Fibroblast of gingiva (primary cell): ENCODE results near the gene DGCR8.
"Not testable (repeated sequence)": the region's sequence is repeated elsewhere in the genome, so short reads cannot be mapped to it uniquely, and the experiment has no call there.

Experiments
- DNase-seq: peaks from one replicate; pipeline ENCODE4 v3.0.0-alpha.2; 2011; ENCODE audit warnings: low read depth

DGCR8 gene

DNA sequence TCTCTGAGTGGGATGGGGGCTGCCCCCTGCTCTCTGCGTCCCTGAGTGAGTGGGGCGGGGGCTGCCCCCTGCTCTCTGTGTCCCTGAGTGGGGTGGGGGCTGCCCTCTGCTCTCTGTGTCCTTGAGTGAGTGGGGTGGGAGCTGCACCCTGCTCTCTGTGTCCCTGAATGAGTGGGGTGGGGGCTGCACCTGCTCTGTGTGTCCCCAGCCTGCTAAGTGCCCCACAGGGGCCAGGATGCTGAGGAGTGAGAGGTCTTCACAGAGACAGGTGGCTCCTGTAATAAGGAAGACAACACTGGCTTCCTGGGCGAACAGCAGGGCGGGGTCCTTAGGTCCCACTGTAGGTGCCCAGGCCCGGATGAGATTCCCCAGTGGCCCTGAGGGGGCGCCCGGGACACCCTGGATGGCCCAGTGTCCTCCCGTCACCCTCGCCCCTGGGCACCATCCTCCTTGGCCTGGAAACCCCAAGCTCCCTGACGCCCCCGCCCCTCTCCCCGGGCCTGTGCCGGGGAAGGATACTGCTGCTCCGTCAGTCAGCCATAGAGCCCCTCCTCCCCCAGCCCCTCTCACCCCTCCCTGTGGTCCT is 74.7 kb downstream of the DGCR8 start:
- no peak for DNase-seq

DNA sequence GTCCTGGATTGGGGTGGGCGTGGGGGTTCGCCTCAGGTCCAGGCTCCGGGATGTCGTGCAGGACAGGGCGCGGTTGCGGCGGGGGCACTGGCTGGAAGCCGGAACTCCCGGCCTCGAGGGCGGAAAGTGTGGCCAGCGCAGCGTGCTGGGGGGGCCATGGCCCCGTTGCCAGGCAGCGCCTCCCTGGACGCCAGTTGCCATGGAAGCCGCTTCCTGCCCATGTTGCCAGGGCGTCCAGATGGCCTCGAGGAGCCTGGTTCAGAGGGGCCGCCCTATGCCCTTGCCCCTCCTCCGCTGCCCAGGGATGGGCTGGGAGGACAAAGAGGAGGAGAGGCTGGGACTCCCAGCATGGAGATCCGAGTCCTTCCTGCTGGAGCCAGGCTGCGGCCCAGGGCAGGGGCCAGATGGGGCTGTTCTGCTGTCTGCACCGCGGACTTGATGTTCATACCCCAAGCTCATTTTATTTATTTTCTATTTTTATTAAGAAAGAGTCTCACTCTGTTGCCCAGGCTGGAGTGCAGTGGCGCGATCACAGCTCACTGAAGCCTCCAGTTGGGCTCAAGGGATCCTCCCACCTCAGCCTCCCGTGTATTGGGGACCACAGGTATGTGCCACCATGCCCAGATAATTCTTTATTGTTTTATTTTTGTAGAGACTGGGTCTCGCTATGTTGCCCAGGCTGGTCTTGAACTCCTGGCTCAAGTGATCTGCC is 75.4 kb downstream of the DGCR8 start:
- peak; percentile 81 for DNase-seq

DNA sequence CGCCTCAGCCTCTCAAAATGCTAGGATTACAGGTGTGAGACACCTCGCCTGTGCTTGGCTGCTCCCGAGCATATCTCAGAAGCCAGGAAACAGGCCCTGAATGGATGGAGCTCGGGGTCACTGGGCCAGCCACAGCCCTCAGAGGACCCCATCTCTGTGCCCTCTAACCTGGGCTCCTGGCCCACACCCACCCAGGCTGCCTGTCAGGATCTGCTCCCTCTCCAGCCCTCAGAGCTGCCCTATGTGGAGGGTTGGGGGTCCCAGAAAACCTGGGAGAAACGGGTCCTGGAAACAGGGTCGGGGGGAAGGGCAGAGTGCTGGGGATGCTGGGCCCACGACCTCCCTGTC is 76.0 kb downstream of the DGCR8 start:
- DNase-seq, result no peak

DNA sequence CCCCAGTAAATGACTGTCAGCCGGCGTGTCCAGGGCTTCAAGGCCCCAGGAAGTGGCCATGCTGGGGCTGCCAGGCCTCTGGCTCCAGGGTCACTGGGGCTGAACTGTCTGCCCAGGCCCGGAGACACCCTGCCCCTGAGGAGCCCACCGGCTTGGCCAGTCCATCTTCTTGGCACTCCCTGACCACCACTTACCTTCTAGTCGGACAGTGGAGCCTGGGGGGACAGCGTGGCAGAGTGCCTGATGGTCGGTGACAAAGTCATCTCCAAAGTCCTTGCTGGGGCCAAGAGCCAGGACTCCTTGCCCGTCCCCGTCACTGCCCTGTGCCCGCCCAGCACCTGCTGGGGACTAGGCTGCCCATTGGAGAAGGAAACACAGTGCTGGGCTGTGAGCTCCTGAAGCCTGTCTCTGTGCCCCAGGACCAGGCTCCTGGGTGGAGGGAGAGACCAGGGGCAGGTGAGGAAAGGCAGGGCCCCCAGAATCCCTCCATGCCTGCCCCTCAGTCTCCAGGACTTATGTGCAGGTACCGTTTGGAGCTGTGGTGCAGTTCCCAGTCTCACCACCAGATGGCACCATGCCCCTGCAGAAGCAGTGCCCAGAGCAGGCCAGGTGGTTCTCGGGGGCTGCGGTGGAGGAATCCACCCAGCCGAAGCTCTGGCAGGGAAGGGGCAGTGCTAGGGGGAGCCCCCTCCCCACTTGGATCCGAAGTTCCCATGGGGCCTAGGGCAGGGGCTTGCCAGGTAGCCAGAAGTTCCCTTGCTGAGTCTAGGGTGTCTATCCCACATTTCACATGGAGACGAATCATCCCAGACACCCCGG is 76.8 kb downstream of the DGCR8 start:
- peak; percentile 59 for DNase-seq

DNA sequence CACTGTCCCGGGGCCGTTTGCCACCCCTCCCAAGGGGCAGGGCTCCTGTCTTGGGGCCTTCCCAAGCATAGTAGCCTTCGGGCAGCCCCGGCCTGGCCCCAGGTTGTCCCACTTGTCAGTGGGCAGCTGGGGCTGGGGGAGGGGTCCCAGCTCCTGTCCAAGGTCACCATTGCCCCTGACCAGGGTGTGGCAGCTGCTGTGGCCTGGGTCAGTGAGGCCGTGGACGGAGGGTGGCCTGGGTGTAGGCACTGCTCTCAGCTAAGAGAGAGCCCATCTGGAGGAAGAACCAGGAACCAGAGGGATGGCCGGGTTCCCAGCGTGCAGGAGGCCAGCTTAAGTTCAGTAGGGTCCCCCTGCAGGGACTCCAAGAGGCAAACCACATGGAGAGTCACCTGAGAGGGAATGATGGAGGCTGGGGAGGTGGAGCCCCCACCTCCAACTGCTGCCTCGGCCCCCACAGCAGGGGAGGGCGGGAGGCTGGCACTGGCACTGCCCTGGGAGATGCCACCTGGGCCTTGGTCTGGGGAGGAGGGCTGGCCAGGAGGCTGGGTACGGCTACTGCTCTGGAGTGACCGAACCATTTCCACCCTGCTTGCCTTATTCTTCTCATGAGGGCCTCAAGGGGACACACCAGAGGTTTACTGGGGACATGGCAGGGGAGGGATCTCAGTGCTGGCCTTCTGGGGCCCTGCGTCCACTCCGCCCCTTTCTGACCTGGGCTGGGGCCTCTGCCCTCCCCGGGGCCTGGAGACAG is 77.6 kb downstream of the DGCR8 start:
- no peak for DNase-seq

DNA sequence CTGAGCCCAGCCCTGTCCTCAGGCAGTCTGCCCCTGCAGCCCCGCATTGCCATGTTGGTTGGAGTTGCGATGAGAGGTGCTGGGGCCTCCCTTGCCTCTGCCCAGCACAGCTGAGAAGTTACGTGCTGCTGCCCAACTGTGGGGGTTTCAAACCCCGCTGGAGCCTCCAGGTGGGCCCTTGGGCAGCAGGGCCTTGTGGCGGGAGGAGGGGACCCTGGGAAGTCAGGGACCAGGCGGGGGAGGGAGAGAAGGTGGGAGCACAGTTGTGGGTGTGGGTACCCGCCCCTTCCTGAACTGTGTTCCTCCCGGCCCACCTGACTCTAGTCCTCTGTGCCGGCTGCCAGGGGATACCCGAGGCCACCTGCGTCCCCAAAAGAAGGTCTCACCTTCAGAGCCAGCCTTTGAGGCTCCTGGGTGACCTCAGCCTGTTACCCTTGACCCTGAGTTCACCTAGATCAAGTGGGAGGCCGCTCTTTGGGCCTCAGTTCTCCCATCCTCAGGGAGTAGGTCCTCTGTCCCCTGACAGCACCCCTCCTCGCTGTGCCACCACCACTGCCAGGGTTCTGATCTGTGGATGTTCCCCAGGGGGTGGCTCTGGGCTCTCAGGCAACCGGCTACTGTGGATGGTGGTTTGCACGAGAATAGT is 78.5 kb downstream of the DGCR8 start:
- DNase-seq, result no peak

GRCh38 chr22:20159076-20159475 is 79.0 kb downstream of the DGCR8 start:
- no peak for DNase-seq

DNA sequence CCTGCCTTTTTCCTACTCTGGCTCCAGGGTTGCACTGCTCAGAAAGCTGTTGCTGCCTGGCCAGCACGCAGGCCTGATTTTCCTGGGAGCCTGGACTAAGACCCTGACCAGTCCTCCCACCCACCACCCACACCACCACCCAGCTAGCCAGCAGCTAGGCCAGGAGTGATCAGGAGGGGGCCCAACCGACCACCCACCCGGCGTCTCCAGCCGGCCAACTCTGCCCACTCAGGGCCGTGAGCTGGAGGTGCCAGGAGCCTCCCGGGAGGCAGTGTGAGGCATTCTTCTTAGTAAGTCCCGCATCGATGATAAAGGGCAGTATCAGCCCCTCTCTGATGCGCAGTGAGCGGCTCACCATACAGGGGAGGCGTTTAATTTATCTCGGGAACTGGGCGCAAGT is 79.5 kb downstream of the DGCR8 start:
- not testable (repeated sequence) for DNase-seq

- DNase-seq, result no peak
These were observed 80.0 kb downstream of the DGCR8 start for GRCh38 chr22:20160041-20160440.
